ENCODE results near the gene CDHR4.
"Not testable (repeated sequence)": the region's sequence is repeated elsewhere in the genome, so short reads cannot be mapped to it uniquely, and the experiment has no call there.

CDHR4 gene

GRCh38 chr3:49779358-49780079 lies 20.2 kb downstream of the CDHR4 start:
- no peak overlapping the region for H3K4me3 ChIP-seq (ENCODE audit: low read depth, low read length)
- H3K79me2 ChIP-seq (ENCODE audit: control insufficient read depth, insufficient read depth, low read length, unreplicated experiment), result peaks cover 78% of the 10 kb centered on the region
- H3K27ac ChIP-seq (ENCODE audit: low read depth, low read length), result no peak overlapping the region
- H3K36me3 ChIP-seq (ENCODE audit: insufficient read depth, low read length), result peaks cover 3% of the 10 kb centered on the region; the same call in 1 of the 2 replicates
- H3K4me1 ChIP-seq (ENCODE audit: control insufficient read depth, insufficient read depth, low read length, unreplicated experiment), result peaks cover 6% of the 10 kb centered on the region
- no peak overlapping the region for H2AFZ ChIP-seq (ENCODE audit: low read length, unreplicated experiment)
- H3K27me3 ChIP-seq (ENCODE audit: insufficient read depth, low read length), result no peaks in the 10 kb centered on the region

GRCh38 chr3:49776101-49776500 lies 23.6 kb downstream of the CDHR4 start:
- not testable (repeated sequence) for H3K4me1 ChIP-seq (ENCODE audit: control insufficient read depth, insufficient read depth, low read length, unreplicated experiment); H3K36me3 ChIP-seq (ENCODE audit: insufficient read depth, low read length); H3K27ac ChIP-seq (ENCODE audit: low read depth, low read length); H3K27me3 ChIP-seq (ENCODE audit: insufficient read depth, low read length); H3K4me3 ChIP-seq (ENCODE audit: low read depth, low read length); H2AFZ ChIP-seq (ENCODE audit: low read length, unreplicated experiment)
- H3K79me2 ChIP-seq (ENCODE audit: control insufficient read depth, insufficient read depth, low read length, unreplicated experiment), result peaks cover 70% of the 10 kb centered on the region

GRCh38 chr3:49775538-49775937 lies 24.1 kb downstream of the CDHR4 start:
- peaks cover 67% of the 10 kb centered on the region for H3K79me2 ChIP-seq (ENCODE audit: control insufficient read depth, insufficient read depth, low read length, unreplicated experiment)
- no peak overlapping the region for H3K4me3 ChIP-seq (ENCODE audit: low read depth, low read length)
- no peaks in the 10 kb centered on the region for H3K27me3 ChIP-seq (ENCODE audit: insufficient read depth, low read length)
- H2AFZ ChIP-seq (ENCODE audit: low read length, unreplicated experiment), result no peak overlapping the region
- H3K27ac ChIP-seq (ENCODE audit: low read depth, low read length), result no peak overlapping the region
- peaks cover 3% of the 10 kb centered on the region for H3K36me3 ChIP-seq (ENCODE audit: insufficient read depth, low read length)
- H3K4me1 ChIP-seq (ENCODE audit: control insufficient read depth, insufficient read depth, low read length, unreplicated experiment), result peaks cover 9% of the 10 kb centered on the region

GRCh38 chr3:49772703-49773102 lies 27.0 kb downstream of the CDHR4 start:
- Histone ChIP-seq H3K79me2 (ENCODE audit: control insufficient read depth, insufficient read depth, low read length, unreplicated experiment) (peaks cover 64% of the 10 kb centered on the region), H3K36me3 (ENCODE audit: insufficient read depth, low read length) (peaks cover 4% of the 10 kb centered on the region)

GRCh38 chr3:49771340-49771938 lies 28.2 kb downstream of the CDHR4 start:
- Histone ChIP-seq H3K27ac (ENCODE audit: low read depth, low read length) (no peak overlapping the region), H3K27me3 (ENCODE audit: insufficient read depth, low read length) (no peaks in the 10 kb centered on the region), H3K36me3 (ENCODE audit: insufficient read depth, low read length) (peaks cover 4% of the 10 kb centered on the region), H3K4me1 (ENCODE audit: control insufficient read depth, insufficient read depth, low read length, unreplicated experiment) (peaks cover 9% of the 10 kb centered on the region), H3K4me3 (ENCODE audit: low read depth, low read length) (no peak overlapping the region), H2AFZ (ENCODE audit: low read length, unreplicated experiment) (no peak overlapping the region), H3K79me2 (ENCODE audit: control insufficient read depth, insufficient read depth, low read length, unreplicated experiment) (peaks cover 56% of the 10 kb centered on the region)

More at GRCh38 chr3:49772703-49773102, 27.0 kb downstream of the CDHR4 start:
- Histone ChIP-seq H2AFZ (ENCODE audit: low read length, unreplicated experiment) (no peak overlapping the region), H3K27ac (ENCODE audit: low read depth, low read length) (no peak overlapping the region), H3K4me1 (ENCODE audit: control insufficient read depth, insufficient read depth, low read length, unreplicated experiment) (peaks cover 9% of the 10 kb centered on the region), H3K4me3 (ENCODE audit: low read depth, low read length) (no peak overlapping the region), H3K27me3 (ENCODE audit: insufficient read depth, low read length) (no peaks in the 10 kb centered on the region)

GRCh38 chr3:49769926-49770325 lies 29.7 kb downstream of the CDHR4 start:
- Histone ChIP-seq H2AFZ (ENCODE audit: low read length, unreplicated experiment) (no peak overlapping the region), H3K27ac (ENCODE audit: low read depth, low read length) (no peak overlapping the region), H3K79me2 (ENCODE audit: control insufficient read depth, insufficient read depth, low read length, unreplicated experiment) (peaks cover 56% of the 10 kb centered on the region), H3K36me3 (ENCODE audit: insufficient read depth, low read length) (peaks cover 6% of the 10 kb centered on the region), H3K4me1 (ENCODE audit: control insufficient read depth, insufficient read depth, low read length, unreplicated experiment) (peaks cover 6% of the 10 kb centered on the region), H3K27me3 (ENCODE audit: insufficient read depth, low read length) (no peaks in the 10 kb centered on the region), H3K4me3 (ENCODE audit: low read depth, low read length) (no peak overlapping the region)

- H3K27ac ChIP-seq (ENCODE audit: low read depth, low read length), result no peak overlapping the region
- H3K36me3 ChIP-seq (ENCODE audit: insufficient read depth, low read length), result peaks cover 11% of the 10 kb centered on the region
- H3K79me2 ChIP-seq (ENCODE audit: control insufficient read depth, insufficient read depth, low read length, unreplicated experiment), result peaks cover 57% of the 10 kb centered on the region
Observed at GRCh38 chr3:49769286-49769915, 30.3 kb downstream of the CDHR4 start.

GRCh38 chr3:49763981-49764380 lies 35.7 kb downstream of the CDHR4 start:
- H2AFZ ChIP-seq (ENCODE audit: low read length, unreplicated experiment), result no peak overlapping the region
- no peaks in the 10 kb centered on the region for H3K27me3 ChIP-seq (ENCODE audit: insufficient read depth, low read length)
- H3K36me3 ChIP-seq (ENCODE audit: insufficient read depth, low read length), result peaks cover 8% of the 10 kb centered on the region
- peaks cover 52% of the 10 kb centered on the region for H3K79me2 ChIP-seq (ENCODE audit: control insufficient read depth, insufficient read depth, low read length, unreplicated experiment)
- no peak overlapping the region for H3K27ac ChIP-seq (ENCODE audit: low read depth, low read length)
- H3K4me1 ChIP-seq (ENCODE audit: control insufficient read depth, insufficient read depth, low read length, unreplicated experiment), result no peaks in the 10 kb centered on the region
- H3K4me3 ChIP-seq (ENCODE audit: low read depth, low read length), result no peak overlapping the region

More at GRCh38 chr3:49769286-49769915, 30.3 kb downstream of the CDHR4 start:
- Histone ChIP-seq H3K4me1 (ENCODE audit: control insufficient read depth, insufficient read depth, low read length, unreplicated experiment) (peaks cover under 1% of the 10 kb centered on the region), H3K4me3 (ENCODE audit: low read depth, low read length) (no peak overlapping the region), H3K27me3 (ENCODE audit: insufficient read depth, low read length) (no peaks in the 10 kb centered on the region), H2AFZ (ENCODE audit: low read length, unreplicated experiment) (no peak overlapping the region)

GRCh38 chr3:49761661-49762060 lies 38.0 kb downstream of the CDHR4 start:
- no peaks in the 10 kb centered on the region for H3K4me1 ChIP-seq (ENCODE audit: control insufficient read depth, insufficient read depth, low read length, unreplicated experiment)
- peaks cover 58% of the 10 kb centered on the region for H3K79me2 ChIP-seq (ENCODE audit: control insufficient read depth, insufficient read depth, low read length, unreplicated experiment)
- no peak overlapping the region for H3K27ac ChIP-seq (ENCODE audit: low read depth, low read length)
- H2AFZ ChIP-seq (ENCODE audit: low read length, unreplicated experiment), result no peak overlapping the region
- peaks cover 8% of the 10 kb centered on the region; the same call in 1 of the 2 replicates for H3K36me3 ChIP-seq (ENCODE audit: insufficient read depth, low read length)
- no peak overlapping the region for H3K4me3 ChIP-seq (ENCODE audit: low read depth, low read length)
- H3K27me3 ChIP-seq (ENCODE audit: insufficient read depth, low read length), result no peaks in the 10 kb centered on the region

- Histone ChIP-seq H3K79me2 (ENCODE audit: control insufficient read depth, insufficient read depth, low read length, unreplicated experiment) (peaks cover 62% of the 10 kb centered on the region), H3K4me3 (ENCODE audit: low read depth, low read length) (no peak overlapping the region), H3K4me1 (ENCODE audit: control insufficient read depth, insufficient read depth, low read length, unreplicated experiment) (no peaks in the 10 kb centered on the region), H3K36me3 (ENCODE audit: insufficient read depth, low read length) (no peaks in the 10 kb centered on the region), H2AFZ (ENCODE audit: low read length, unreplicated experiment) (no peak overlapping the region), H3K27ac (ENCODE audit: low read depth, low read length) (no peak overlapping the region), H3K27me3 (ENCODE audit: insufficient read depth, low read length) (no peaks in the 10 kb centered on the region)
Observed at GRCh38 chr3:49759226-49759625, 40.4 kb downstream of the CDHR4 start.

All from ACC112 (cell line).